ENCODE results near the gene AXIN2.

The AXIN2 gene

DNA sequence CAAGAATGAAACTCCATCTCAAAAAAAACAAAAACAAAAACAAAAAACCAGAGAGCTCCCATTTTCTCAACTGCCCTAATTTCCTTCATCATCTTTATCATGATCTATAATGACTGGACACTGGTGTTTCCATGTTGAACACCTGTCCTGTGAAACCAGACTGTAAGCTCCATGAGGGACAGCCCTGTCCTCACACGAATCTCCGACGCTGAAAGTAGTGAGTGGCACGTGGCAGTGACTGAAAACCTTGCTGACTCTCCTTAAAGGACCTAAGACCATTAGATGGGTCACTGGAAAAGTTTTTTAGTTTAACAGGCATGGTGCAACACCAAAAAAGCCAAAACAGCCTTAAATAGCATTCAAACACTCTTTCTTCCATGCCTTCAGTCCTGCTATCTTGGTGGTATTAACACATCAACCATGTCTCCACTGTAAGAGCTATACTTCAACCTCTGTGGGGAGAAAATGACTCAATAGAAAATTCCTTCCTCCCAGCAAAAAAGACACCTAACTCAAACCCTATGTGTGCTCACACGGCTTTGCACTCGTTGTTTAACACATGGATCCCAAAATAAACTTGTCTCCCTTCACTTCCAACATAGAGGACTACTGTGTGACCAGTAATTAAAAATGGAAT lies 8.3 kb downstream of the AXIN2 start:
- no peak for DNase-seq

DNA sequence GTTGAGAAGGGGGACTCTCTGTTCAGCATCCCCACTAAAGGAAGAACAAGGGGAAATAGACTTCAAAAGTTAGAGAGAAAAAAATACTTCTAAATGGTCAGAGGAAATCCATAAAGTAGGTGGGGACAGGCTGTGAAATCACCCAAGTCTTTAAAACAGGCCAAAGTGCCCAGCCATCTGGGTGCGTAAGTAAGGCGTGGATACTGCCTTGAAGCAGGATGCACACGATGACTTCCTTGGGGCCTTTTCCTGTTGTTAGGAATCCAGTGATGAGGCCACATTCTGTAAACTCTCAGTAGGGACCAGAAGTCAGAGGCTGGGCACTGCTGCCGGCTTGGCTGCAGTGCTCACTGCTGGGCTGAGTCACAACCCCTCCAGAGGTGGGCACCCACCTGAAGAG lies 9.2 kb downstream of the AXIN2 start:
- no peak for DNase-seq

DNA sequence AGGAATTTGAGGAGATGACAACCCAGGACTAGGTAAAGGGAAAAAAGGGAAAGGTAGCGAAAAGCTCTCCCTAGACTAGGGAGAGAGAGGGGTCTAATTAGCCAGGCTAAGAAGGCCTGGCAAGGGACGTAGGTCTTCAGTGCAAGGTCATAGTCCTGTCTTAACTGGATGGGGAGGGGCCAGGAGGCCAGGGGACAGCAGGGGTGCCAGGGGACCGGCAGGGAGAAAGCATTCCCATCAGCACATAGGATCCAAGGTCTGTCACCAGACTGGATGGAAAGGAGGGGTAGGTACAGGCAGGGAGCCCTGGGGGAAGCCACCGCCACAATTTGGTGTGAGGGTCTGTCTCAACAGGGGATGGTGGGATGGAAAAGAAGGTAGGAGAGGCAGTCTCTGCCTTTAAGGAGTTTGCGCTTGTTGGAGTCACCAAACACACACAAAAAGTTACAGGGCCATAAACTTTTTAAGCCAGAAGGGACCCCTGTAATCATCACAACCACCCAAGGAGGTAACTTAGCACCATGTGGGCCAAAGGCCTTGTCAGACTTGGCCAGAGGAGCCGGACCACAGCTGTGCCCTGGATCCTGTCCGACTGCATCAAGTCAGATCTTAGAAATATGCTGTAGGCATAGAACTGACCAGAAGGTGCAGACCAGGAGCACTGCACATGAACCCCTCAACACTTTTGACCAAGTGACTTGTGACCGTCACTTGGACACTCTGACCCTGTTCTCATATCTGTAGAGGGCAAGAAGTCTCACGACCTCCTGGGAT lies 10.0 kb downstream of the AXIN2 start:
- no peak for DNase-seq

DNA sequence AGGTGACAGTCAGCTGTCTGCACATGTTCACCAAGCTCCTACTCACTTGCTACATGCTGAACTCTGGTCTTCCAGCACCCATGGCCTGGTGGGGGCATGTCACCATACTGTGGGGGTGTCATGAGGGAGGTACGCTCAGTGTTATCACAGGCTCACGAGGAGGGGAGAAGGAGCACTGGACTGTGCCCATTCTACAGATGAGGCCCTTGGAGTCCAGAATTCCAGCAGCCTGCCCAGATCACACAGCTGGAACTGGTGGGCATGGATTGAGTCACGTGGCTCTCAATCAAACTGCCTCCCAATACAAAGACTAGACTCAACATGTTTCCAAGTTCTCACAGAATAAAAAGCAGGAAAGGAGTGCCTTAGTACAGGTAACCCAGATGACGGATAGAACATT lies 10.7 kb downstream of the AXIN2 start:
- DNase-seq, result no peak

DNA sequence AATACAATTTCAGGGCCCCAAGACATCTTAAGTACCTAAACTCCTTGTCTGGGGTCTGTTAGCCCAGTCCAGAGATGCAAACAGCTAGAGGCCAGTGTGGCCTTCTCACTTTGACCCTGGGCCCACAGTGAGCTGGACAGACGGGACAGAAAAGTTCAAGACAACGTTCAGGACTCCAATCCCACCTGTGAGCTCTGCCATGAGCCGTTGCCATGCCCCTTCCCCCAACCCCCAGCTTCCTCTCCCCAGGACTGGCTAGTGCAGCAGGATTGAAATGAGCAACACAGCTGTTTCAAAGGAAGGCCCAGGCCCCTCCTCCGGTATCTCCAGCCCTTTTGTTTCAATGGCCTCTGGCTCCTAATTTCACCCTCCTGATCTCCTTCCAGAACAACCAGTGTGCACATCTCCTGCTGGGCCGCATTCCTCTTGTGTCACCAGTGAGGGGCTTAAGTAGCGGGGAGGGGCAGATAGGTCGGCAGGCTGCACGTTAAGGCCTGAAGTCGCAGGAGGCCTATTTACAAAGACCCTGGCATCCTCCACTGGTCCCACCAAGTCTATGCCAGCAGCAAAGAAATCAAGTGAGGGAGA lies 11.3 kb downstream of the AXIN2 start:
- no peak for DNase-seq

DNA sequence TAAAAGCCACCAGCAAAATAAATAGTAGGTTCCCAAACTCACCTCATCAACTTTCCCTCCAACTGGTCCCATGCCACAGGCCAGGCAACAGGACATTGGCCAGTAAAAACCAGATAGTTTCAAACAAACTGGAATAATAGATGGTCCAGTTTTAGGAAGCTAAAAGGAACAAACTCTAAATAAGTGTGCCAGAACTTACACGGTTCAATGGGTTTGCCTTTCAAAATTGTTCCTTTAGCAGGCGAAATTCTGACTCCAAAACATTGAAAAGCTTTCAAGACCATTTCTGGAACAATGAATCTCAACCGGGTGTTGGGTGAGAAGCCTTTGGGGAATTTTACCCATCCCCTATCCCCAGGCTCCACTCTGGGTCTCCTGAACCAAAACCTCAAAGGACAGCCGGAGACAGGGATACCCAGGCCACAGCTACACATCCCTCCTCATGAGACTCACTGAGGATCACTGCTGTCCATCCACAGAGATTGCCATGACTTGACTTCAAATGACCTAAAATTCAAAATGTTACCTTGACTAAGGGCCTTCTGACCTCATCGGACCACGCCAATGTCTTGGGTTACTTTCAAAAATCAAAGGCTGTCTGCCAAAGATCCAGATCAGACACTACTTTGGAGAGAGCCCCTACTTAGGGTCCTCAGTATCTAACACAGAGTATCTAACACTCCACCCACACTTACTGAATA lies 13.0 kb downstream of the AXIN2 start:
- no peak for DNase-seq

DNA sequence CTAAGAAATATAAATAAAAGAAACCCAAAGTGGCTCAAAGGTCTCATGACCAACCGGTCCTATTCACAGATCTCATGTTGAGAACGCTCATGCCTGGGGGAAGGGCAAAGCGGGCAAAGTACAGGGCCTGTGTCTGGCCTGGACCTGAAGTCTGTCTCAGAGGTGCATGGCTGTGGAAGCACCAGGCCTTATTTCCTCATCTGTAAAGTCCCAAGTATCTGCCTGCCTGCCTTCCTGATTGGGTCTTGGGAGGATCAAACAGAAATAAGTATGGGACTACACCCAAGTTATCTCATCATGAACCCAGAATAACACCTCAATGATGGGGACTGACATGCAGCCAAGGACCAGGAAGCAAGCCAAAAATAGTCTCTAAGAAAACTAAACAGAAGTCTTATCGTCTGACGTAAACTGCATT lies 14.2 kb downstream of the AXIN2 start:
- DNase-seq, result no peak

DNA sequence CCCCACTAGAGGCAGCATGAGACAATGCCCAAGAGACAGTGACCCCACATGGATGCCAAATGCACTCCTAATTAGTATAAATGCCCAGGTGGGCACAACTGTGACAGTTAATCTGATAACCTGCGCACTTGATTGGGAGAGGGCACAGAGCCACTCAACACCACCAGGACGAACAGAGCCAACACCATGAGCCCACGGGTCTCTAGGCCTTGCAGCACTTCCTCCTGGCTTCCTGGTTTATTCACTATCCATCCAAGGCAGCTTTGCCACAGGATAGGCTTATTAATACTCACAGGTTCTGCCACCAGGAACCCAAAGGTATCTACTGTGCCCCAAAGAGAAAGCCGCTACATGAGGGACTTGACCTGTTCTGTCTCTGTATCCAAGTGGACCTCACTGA lies 14.9 kb downstream of the AXIN2 start:
- DNase-seq, result no peak

DNA sequence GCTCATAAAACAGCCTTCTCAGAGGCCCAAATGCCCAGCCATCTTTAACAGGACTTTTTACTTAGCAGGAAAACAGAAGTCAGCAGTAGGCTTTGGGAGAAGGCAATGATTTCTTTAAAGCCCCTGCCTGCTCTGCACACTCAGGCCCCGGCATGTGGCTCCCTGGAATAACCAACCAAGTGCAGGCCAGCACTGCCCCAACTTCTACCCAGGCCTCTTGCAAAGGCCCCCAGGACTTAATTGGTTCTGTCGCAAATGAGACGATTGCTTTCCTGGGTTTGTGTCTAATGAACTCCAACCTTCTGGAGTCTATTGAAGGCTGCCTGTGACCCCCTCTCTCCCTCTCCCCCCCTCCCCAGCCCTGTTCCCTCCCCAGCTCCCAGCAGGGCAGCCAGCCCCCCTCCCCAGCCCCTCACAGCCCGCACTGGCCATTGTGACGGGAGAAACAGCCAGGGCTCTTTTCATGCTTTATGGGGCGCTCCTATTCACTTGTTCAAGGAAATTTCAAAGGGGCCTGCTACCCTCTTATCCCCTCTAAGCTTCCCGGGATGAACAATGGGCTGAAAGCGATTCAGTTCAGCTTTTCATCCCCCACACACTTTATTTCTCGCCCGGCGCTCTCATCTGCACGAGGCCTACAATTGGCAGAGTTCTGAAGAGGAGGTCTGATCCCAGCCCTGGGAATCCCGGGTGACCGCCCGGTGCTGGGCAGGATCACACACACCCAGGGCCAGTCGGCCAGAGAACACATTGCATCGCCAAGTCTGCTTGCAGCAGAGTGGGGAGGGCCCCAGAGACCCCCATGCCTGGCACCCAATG lies 15.5 kb downstream of the AXIN2 start:
- no peak for DNase-seq

DNA sequence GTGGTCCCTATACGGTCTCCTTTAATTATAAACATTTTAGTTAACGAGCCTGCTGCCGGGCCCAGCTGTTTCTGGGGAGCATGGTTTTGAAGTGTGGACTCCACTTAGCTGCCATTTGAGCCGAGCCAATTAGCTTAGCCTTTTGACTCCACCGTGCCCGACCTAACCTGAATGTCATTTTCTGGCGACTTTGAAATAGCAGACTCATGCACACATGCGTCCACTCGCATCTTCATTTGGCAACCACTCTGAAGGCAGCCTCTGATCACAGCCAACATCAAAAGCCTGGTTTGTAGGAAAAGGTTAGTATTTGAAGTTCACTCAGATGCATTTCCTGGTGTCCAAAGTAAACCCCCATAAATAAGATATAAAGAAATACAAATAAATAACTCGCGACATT lies 16.8 kb downstream of the AXIN2 start:
- no peak for DNase-seq

DNA sequence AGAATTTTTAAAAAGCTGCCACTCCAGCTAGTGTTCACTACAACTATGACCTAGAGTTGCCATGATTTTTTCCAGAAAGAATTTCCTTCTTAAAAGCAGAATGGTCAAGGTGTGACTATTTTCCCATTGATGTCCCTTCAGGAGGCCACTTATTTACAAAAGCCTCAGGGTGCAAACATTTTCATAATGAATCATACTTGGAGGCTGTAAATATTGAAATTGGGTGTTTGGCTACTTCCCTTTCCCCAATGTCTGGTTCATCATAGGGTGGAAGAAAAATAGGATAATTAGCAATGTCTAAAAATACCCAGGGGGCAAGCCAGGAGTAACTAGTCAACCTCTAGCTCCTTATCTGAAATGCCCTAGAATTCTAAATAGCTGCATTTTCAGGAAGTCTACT lies 18.8 kb downstream of the AXIN2 start:
- no peak for DNase-seq

DNA sequence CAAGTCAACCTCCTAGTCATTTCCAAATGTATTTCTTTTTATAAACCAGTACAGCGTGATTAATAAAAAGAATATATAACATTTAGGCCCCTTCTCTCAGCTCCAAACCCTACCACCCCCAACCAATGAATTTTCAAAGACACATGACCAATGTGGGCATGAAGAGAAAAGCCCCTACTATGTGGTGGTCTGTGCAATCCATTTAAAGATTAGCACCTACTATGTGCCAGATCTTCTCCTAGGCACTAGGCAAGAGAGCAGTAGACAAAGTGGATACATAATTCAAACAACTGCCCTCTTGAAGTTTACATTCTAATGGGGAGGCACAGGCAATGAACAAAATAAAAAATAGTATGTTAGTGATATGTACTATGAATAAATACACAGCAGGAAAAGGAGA lies 19.4 kb downstream of the AXIN2 start:
- no peak for DNase-seq

DNA sequence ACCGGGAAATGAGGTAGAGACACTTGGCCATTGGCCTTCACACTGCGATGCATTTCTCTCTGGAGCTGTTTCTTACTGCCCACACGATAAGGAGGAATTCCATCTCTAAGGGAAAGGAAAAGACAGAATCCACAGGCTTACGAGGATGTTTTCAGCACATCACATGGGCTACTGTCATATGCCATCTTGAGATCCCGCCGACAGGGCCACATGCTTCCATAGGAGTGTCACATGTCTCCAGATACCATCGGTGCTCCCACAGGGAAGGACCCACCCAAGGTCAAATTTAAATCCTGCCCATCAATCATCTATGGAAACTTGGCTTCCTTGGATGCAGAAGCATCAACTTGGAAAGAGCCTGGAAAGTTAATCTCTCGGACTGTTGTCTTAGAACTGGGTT lies 20.0 kb downstream of the AXIN2 start:
- no peak for DNase-seq

DNA sequence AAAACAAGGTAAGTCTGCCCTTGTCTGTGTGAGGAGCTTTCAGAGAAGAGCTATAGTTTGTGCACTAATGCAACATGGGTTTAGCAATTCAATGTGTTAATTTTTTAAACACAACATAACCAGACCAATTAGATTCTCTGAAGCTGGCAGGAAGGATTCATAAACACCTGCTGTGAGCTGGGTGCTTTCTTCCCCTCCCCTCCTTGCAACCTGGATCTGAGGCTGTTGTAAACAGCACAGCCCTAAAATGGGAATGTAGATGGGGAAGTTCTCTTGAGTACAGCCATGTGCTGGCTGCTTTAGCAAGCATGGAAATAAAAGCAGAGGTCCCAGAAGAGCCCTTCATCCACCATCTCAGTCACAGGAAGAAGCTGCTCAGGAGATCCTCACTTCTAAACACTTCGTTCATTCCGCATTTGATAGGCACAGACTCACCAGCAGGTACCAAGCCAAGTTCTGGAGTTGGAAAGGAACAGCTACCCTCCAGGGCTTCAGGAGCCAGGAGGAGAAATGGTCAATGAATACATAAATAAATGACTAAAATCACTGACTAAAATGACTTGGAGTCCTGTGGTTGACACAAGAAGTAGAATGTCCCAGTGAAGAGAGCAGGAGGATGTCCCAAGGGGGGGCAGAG lies 21.7 kb downstream of the AXIN2 start:
- DNase-seq, result no peak

DNA sequence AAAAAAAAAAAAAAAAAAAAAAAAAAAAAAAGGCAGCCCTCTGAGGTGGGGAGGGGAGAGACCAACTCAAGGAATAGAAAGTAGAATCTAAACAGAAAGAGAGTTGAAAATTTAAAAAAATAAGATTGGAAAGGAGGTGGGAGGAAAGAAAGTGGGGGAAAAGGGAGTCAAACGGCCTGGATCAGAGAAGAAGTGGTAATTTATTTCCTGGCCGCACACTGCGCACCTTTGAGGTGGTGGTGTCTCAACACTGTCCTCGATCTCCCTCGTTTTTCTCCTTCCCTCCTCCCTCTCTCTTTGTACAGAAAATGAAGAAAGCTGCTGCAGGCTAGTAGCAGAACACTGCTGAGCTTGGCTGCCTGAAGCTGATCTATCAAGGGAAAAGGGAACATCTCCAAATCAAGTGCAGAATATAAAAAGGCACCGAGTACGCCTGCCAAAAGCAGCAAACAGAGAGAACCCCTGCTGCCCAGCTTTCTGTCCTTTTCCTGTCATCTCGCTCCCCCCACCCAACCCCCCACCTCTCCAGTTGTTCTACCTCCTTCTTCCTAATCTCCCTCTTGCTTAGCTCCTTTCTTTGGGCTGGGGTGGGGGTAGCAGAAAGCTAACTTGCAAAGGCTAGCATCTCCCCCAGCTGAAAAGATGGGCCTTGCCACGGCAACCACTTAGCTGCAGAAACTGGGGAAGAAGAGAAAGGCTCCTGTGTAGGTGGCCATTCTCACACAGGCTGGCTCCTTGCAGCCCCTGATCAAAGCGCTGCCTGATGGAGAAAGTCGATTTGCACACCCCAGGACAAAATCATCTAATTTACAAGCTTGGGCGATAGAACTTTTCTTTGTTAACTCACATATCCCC lies 22.5 kb downstream of the AXIN2 start:
- DNase-seq, result no peak

DNA sequence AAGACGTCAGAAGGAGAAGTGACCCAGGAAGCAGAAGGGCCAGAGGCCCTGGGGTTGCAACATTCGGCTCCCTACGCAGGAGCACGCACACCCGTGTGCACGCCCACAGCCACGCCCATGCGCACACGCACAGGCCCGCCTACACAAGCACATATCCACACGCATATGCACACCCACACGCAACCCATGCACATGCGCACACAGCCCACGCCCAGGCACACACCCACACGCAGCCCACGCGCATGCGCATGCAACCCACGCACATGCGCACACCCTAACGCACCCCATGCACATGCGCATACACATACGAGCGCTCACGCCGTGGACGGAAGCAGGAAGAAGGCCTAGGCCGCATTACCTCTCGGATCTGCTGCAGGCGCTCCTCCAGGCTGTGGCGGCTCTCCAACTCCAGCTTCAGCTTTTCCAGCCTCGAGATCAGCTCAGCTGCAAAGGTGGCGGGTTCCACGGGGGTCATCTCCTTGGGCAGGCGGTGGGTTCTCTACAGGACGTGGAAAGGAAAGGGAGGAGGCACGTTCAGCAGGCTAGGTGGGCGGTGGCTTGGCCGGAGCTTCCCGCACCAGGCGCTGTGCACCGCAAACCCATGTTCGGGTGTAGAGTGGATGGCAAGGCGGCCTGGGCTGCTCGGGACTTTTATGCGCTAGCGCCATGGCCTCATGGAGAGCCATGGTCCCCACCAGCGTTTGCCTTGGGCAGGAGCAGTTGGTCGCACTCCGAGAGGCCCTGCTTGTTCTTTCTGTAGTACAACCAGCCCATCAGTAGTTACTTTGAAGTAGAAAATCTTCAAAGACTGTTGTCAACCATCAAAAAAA lies 23.4 kb downstream of the AXIN2 start:
- no peak for DNase-seq

DNA sequence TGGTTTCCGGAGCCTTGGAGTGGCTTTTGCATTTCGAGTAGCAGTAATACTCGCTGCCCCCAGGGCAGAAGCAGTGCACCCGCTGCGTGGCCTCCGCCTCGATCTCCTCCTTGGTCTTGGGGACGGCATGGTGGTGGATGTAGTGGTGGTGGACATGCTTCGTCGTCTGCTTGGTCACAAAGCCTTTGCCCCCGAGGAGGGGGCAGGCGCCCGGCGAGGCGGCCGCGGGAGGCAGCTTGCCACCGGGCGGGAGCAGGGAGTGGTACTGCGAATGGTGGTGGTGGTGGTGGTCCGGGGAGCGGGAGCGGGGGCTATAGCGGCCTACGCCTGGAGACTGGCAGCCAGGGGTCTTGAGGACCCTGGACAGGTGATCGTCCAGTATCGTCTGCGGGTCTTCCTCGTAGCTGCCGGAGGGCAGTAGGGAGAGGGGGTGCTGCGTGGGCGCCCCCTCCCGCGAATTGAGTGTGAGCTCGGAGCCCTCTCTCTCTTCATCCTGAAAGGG lies 24.1 kb downstream of the AXIN2 start:
- DNase-seq, result no peak

DNA sequence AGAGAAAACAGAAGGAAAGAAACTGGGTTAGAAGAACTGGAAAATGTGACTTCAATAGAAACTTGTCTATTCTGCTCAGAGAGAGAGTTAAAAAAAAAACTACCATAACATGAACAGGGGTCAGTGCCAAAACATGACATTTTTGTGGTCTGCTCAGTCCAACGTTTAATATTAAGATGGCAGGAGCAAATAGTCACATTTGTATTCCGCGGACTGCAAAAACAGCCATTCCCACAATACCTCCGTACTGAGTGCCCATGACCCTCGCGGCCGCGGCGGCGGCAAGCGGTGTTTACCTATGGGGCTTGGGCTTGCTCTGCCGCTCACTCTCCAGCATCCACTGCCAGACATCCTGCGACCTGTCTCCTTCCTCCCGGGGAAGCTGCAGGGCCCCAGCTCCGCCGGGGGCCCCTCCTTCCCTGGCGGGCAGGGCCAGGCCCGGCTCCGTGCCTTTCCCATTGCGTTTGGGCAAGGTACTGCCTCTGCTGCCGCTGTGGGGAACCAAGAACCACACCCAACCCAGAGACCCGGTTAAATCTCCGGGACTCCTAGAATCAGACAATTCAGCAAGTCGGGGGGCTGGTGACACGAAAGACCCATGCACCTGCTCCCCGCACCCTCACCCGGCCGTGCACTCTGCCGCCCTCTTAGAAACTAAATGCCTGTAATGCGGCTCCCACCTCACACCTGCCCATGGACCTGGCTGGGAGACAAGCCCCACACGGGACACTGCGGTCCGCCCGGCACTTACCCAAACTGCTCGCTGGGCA lies 24.7 kb downstream of the AXIN2 start:
- DNase-seq, result no peak

DNA sequence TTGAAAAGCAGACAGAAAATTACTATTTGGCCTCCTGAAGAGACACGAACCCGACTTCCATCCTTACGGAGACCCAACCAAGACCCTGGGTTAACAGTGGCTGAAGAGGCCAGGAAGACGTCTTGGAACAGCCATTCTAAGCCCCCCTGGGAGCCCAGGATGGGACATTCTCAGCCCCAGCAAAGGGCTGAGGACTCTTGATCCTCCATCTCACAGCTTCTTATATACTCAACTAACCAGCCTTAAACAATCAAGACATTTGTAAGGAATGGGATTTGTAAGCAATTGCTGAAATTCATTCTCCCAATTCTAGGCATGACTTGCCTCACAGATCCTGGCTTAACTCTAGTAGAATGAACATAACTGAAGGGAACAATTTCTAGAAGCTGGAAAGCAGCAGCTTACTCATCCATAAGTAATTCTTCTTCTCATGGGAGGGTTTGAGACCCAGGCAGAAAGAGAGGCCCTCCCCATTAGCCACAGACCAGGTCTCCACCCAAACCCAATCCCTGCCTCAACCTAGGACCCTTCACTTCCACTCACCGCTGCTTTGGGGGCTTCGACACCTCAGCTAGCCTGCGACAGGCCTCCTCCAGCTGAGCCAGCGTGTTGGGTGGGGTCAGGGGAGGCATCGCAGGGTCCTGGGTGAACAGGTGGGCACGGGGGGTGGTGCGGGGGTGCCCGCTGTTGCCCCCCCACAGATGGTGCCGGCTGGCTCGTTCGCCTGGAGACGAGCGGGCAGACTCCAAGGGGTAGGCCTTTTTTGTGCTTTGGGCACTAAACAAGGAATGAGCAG lies 25.5 kb downstream of the AXIN2 start:
- no peak for DNase-seq
